Right cardiac atrium (tissue), 5 donors: Measurements from ENCODE around the gene INF2. TPM values are rescaled to one million over a fixed set of nuclear protein-coding genes. Genes with fewer than 3 reads are reported as not detected.

ENCODE experiments used
- ATAC-seq, 2 donors: fragments of 200-7000 bp; cut with Tn5 transposase; one replicate each; pipeline versions ENCODE4 v1.8.0 to v1.9.1; 2020; ENCODE audit warnings: moderate library complexity in 2 of 2, mild to moderate bottlenecking in 1 of 2
- DNase-seq, 3 donors: peaks; one replicate each; pipeline ENCODE4 v3.0.0-alpha.2; 2020
- H3K27ac ChIP-seq: one replicate; pipeline ENCODE4 v1.5.1; 2013; ENCODE audit warnings: mild to moderate bottlenecking, low read length, control low read depth, moderate library complexity
- H3K27me3 ChIP-seq: one replicate; pipeline ENCODE4 v1.6.1; 2013; ENCODE audit not compliant: control insufficient read depth, insufficient read depth
- H3K4me1 ChIP-seq: one replicate; pipeline ENCODE4 v1.6.1; 2013; ENCODE audit warnings: low read length; ENCODE audit not compliant: control insufficient read depth, insufficient read depth
- H3K4me3 ChIP-seq: one replicate; pipeline ENCODE4 v1.5.1; 2013; ENCODE audit warnings: low read length, control low read depth
- H3K9me3 ChIP-seq: one replicate; pipeline ENCODE4 v1.6.1; 2013; ENCODE audit warnings: low read length; ENCODE audit not compliant: control insufficient read depth
- WGBS: extraction: QIAGEN DNeasy Blood & Tissue Kit; methylation state at CpG from one replicate; pipeline ENCODE4 v1.1.7; 2013; 5-methylcytosine and 5-hydroxymethylcytosine counted together
- intact Hi-C, 4 donors: fragments of 100-400 bp; cut with DNase I; formaldehyde crosslinking; loops; one replicate each; pipeline versions ENCODE4 v1.11.0 to v1.14.0; 2022 to 2023
- polyA plus RNA-seq: library from polyadenylated mRNA; stranded (reverse); fragments of 200-250 nt; gene quantifications from one replicate; pipeline ENCODE4 v1.2.3, GENCODE V29; 2013
- total RNA-seq, 4 donors: library from RNA; stranded (reverse); fragmentation: NEBNext Ultra II Directional; extraction: Animal tissue kit (Norgen Biotek cat#: 25700); gene quantifications; one replicate each; pipeline ENCODE4 v1.2.1, GENCODE V29; 2021
- donor health status: healthy with polysubstance abuse.
- donor health status: DM: no; HTN: yes; CAD: no.
- donor health status: DM: no; HTN: no; CAD: no.
- donor health status: DM: no; HTN: yes; CAD: no; lungs with severe emphysema.
- donor health status: DM: yes; HTN: yes; CAD: no.

The INF2 gene
- total and polyA plus RNA-seq, 5 donors, result 36.2 to 46.4 (median 40.2) TPM

- intact Hi-C loops, result no loop called here
- H3K4me1 ChIP-seq, result no peaks in the 10 kb centered on the region
- H3K27me3 ChIP-seq, result no peaks in the 10 kb centered on the region
- ATAC-seq (no peak), DNase-seq (no peak)
- no peak overlapping the region for H3K27ac ChIP-seq
- H3K4me3 ChIP-seq, result no peak overlapping the region
- WGBS, result 91% methylated on average over 12 of the region's 12 CpGs
- no peaks in the 10 kb centered on the region for H3K9me3 ChIP-seq
Observed at GRCh38 chr14:104715871-104716270, 26.5 kb downstream of the INF2 start.

GRCh38 chr14:104717137-104717536 is 27.7 kb downstream of the INF2 start:
- H3K4me1 ChIP-seq, result no peaks in the 10 kb centered on the region
- H3K27ac ChIP-seq, result no peak overlapping the region
- WGBS, result 86% methylated on average over 22 of the region's 22 CpGs
- ATAC-seq (no peak), DNase-seq (no peak)
- H3K4me3 ChIP-seq, result no peak overlapping the region
- no peaks in the 10 kb centered on the region for H3K9me3 ChIP-seq
- intact Hi-C loops, result no loop called here
- no peaks in the 10 kb centered on the region for H3K27me3 ChIP-seq

GRCh38 chr14:104717646-104718045 is 28.2 kb downstream of the INF2 start:
- no peaks in the 10 kb centered on the region for H3K9me3 ChIP-seq
- intact Hi-C loops, result no loop called here
- no peaks in the 10 kb centered on the region for H3K27me3 ChIP-seq
- no peak overlapping the region for H3K27ac ChIP-seq
- WGBS, result 52% methylated on average over 20 of the region's 20 CpGs
- no peaks in the 10 kb centered on the region for H3K4me1 ChIP-seq
- H3K4me3 ChIP-seq, result no peak overlapping the region
- DNase-seq (no peak), ATAC-seq (no peak)

- no peak overlapping the region for H3K27ac ChIP-seq
- DNase-seq, result no peak
- 82% methylated on average over 10 of the region's 10 CpGs for WGBS
- no peaks in the 10 kb centered on the region for H3K9me3 ChIP-seq
- intact Hi-C loops, result no loop called here
- no peaks in the 10 kb centered on the region for H3K27me3 ChIP-seq
- no peak for ATAC-seq
- H3K4me1 ChIP-seq, result no peaks in the 10 kb centered on the region
- H3K4me3 ChIP-seq, result no peak overlapping the region
Observed at GRCh38 chr14:104718147-104718546, 28.7 kb downstream of the INF2 start.

GRCh38 chr14:104718871-104719270 is 29.5 kb downstream of the INF2 start:
- Histone ChIP-seq H3K9me3 (no peaks in the 10 kb centered on the region), H3K27ac (no peak overlapping the region), H3K4me3 (no peak overlapping the region), H3K4me1 (no peaks in the 10 kb centered on the region), H3K27me3 (no peaks in the 10 kb centered on the region)
- intact Hi-C loops, result no loop called here
- WGBS, result 62% methylated on average over 11 of the region's 11 CpGs
- ATAC-seq (no peak), DNase-seq (no peak)

GRCh38 chr14:104719343-104719742 is 29.9 kb downstream of the INF2 start:
- ATAC-seq (no peak), DNase-seq (no peak)
- no peaks in the 10 kb centered on the region for H3K9me3 ChIP-seq
- H3K27me3 ChIP-seq, result no peaks in the 10 kb centered on the region
- H3K4me3 ChIP-seq, result no peak overlapping the region
- H3K4me1 ChIP-seq, result no peaks in the 10 kb centered on the region
- 89% methylated on average over 15 of the region's 15 CpGs for WGBS
- intact Hi-C loops, result no loop called here
- H3K27ac ChIP-seq, result no peak overlapping the region

GRCh38 chr14:104721505-104722431 is 32.4 kb downstream of the INF2 start:
- Histone ChIP-seq H3K27me3 (no peaks in the 10 kb centered on the region), H3K9me3 (no peaks in the 10 kb centered on the region), H3K27ac (peak overlapping the region; percentile 63), H3K4me3 (no peak overlapping the region), H3K4me1 (no peaks in the 10 kb centered on the region)
- ATAC-seq (peak; percentile 19 to 25), DNase-seq (peak; percentile 59 to 84 (median 81))
- 66% methylated on average over 18 of the region's 18 CpGs for WGBS
- intact Hi-C loops, result no loop called here

GRCh38 chr14:104722938-104723650 is 33.7 kb downstream of the INF2 start:
- ATAC-seq (no peak), DNase-seq (no peak)
- Histone ChIP-seq H3K4me3 (no peak overlapping the region), H3K4me1 (no peaks in the 10 kb centered on the region), H3K27me3 (no peaks in the 10 kb centered on the region), H3K27ac (peak overlapping the region; percentile 63), H3K9me3 (no peaks in the 10 kb centered on the region)
- WGBS, result 53% methylated on average over 26 of the region's 26 CpGs
- intact Hi-C loops, result no loop called here

GRCh38 chr14:104723651-104724406 is 34.4 kb downstream of the INF2 start, which contains the start of gene ADSS1:
TSS of gene ADSS1 (plus strand) at chr14:104724229. CDS start at chr14:104724271, 42 bp downstream.
- DNase-seq (peak; percentile 81 to 93 (median 93)), ATAC-seq (peak; percentile 55 to 65)
- no peaks in the 10 kb centered on the region for H3K27me3 ChIP-seq
- peak within 1 kb of the TSS; percentile 66 for H3K4me3 ChIP-seq
- intact Hi-C loops, result no loop called here
- no peaks in the 10 kb centered on the region for H3K9me3 ChIP-seq
- peak within 1 kb of the TSS; percentile 89 for H3K27ac ChIP-seq
- WGBS, result 1% methylated on average over 82 of the region's 82 CpGs
- no peaks in the 10 kb centered on the region for H3K4me1 ChIP-seq

- Histone ChIP-seq H3K27ac (peak overlapping the region; percentile 89), H3K4me1 (no peaks in the 10 kb centered on the region), H3K4me3 (peak overlapping the region; percentile 66), H3K27me3 (no peaks in the 10 kb centered on the region), H3K9me3 (no peaks in the 10 kb centered on the region)
- peak; percentile 38 for ATAC-seq
- intact Hi-C loops, result no loop called here
- DNase-seq, result peak; percentile 79 to 91 (median 89)
- WGBS, result 3% methylated on average over 27 of the region's 27 CpGs
Observed at GRCh38 chr14:104724407-104724980, 35.1 kb downstream of the INF2 start.
